Measurements from ENCODE around the gene MAP3K15. TPM values are rescaled to one million over a fixed set of nuclear protein-coding genes. Genes with fewer than 3 reads are reported as not detected.

The MAP3K15 gene
- polyA plus RNA-seq, 1 donor (not counting 4 experiments of a cell fraction or from before 2014, with no cell fraction given), result 0.03 TPM

DNA sequence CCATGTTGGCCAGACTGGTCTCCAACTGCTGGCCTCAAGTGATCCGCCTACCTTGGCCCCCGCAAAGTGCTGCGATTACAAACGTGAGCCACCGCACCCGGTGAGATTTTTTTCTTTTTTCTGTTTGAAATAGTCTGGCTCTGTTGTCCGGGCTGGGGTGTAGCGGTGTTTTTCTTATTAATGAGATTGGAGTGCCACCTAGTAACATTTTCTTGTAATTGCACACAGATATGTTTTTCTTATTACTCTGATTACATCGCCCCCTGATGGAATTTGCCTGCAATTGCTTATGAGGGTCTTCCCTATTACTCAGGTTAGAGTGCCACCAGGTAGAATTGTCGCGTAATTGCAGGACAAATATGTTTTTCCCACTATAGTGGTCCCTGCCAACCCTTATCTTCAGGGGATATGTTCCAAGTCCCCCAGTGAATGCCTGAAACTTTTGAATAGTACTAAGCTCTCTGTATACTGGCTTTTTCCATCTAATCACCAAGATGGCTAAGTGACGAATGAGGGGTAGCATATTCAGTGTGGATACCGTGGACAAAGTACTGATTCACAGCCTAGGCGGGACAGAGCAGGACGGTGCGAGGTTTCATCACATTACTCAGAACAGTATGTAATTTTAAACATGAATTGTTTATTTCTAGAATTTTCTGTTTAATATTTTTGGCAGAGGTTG is 180.2 kb downstream of the MAP3K15 start:
- H3K27me3 ChIP-seq (ENCODE audit: control insufficient read depth, extremely low read depth, insufficient read depth, low read length), result no peaks in the 10 kb centered on the region
- H3K4me3 ChIP-seq (ENCODE audit: control insufficient read depth in 2 of 3, extremely low read depth in 1 of 3, insufficient read depth in 2 of 3, low read depth in 1 of 3, low read length in 3 of 3), result no peak overlapping the region
- H2AFZ ChIP-seq (ENCODE audit: control insufficient read depth, low read length), result no peak overlapping the region
- H3K36me3 ChIP-seq (ENCODE audit: control insufficient read depth in 2 of 2, extremely low read depth in 1 of 2, insufficient read depth in 2 of 2, low read length in 2 of 2), result no peaks in the 10 kb centered on the region
- H4K20me1 ChIP-seq (ENCODE audit: control insufficient read depth, extremely low read depth, insufficient read depth, low read length), result no peaks in the 10 kb centered on the region
- H3K27ac ChIP-seq (ENCODE audit: control insufficient read depth, insufficient read depth, low read length), result no peak overlapping the region
- DNase-seq (ENCODE audit: low read depth, low spot score) (no peak), FAIRE-seq (no peak)
- no peaks in the 10 kb centered on the region for H3K79me2 ChIP-seq (ENCODE audit: control insufficient read depth, insufficient read depth, low read length)
- no peaks in the 10 kb centered on the region for H3K9me1 ChIP-seq (ENCODE audit: control insufficient read depth, extremely low read depth, insufficient read depth, low read length)
- TF ChIP-seq EZH2 (IDR thresholded peaks at IDR 0.05; ENCODE audit: low read length), result no peak
- TF ChIP-seq, protein P1, sequence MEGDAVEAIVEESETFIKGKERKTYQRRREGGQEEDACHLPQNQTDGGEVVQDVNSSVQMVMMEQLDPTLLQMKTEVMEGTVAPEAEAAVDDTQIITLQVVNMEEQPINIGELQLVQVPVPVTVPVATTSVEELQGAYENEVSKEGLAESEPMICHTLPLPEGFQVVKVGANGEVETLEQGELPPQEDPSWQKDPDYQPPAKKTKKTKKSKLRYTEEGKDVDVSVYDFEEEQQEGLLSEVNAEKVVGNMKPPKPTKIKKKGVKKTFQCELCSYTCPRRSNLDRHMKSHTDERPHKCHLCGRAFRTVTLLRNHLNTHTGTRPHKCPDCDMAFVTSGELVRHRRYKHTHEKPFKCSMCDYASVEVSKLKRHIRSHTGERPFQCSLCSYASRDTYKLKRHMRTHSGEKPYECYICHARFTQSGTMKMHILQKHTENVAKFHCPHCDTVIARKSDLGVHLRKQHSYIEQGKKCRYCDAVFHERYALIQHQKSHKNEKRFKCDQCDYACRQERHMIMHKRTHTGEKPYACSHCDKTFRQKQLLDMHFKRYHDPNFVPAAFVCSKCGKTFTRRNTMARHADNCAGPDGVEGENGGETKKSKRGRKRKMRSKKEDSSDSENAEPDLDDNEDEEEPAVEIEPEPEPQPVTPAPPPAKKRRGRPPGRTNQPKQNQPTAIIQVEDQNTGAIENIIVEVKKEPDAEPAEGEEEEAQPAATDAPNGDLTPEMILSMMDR (optimal IDR thresholded peaks at IDR 0.05 in 1 of 3, IDR thresholded peaks at IDR 0.05 in 1 of 3, conservative IDR thresholded peaks at IDR 0.05 in 1 of 3; ENCODE audit: extremely low read depth in 1 of 3, insufficient read depth in 2 of 3, low read length in 3 of 3), result peak; percentile 16 to 47 (median 31)
- H3K9me3 ChIP-seq (ENCODE audit: control insufficient read depth, low read depth, low read length), result no peaks in the 10 kb centered on the region
- no peak overlapping the region for H3K9ac ChIP-seq (ENCODE audit: control insufficient read depth, extremely low read depth, insufficient read depth, low read length)
- H3K4me1 ChIP-seq (ENCODE audit: control insufficient read depth, extremely low read depth, insufficient read depth, low read length), result no peaks in the 10 kb centered on the region
- no peak overlapping the region for H3K4me2 ChIP-seq (ENCODE audit: control insufficient read depth, extremely low read depth, insufficient read depth, low read depth, low read length)
- dilution Hi-C loops (cut with MboI; ENCODE audit: extremely low pct_ligation_motif_present, low sequenced_read_pairs), result loop anchor here (25.0 kb wide), 1 partner anchor 923 kb away; no protein-coding TSS in a partner anchor

DNA sequence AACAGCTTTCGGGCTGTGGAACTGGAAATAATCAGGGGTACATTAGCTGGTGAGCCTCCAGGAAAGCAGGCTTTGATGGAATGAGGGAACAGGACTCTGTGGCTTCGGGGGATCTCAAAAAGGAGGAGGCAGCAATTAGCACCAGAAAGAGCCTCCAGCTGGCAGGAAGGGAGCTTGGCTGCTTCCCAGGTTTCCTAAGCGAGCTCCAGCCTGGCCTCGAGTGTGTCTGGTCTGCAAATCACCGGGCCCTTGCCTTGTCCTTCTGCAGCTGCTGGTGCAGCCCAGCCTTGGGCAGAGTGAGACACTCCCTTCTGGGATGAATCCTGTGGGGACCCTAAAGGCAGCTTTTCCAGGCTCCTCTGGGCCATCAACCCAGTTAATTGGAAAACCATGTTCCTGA is 182.3 kb downstream of the MAP3K15 start:
- DNase-seq (ENCODE audit: low read depth, low spot score), result no peak
- no peak for FAIRE-seq
- dilution Hi-C loops (cut with MboI; ENCODE audit: extremely low pct_ligation_motif_present, low sequenced_read_pairs), result loop anchor here (25.0 kb wide), 1 partner anchor 921 kb away; no protein-coding TSS in a partner anchor
- H3K4me1 ChIP-seq (ENCODE audit: control insufficient read depth, extremely low read depth, insufficient read depth, low read length), result no peaks in the 10 kb centered on the region
- no peak overlapping the region for H2AFZ ChIP-seq (ENCODE audit: control insufficient read depth, low read length)
- no peaks in the 10 kb centered on the region for H3K79me2 ChIP-seq (ENCODE audit: control insufficient read depth, insufficient read depth, low read length)
- no peak overlapping the region for H3K4me3 ChIP-seq (ENCODE audit: control insufficient read depth in 2 of 3, extremely low read depth in 1 of 3, insufficient read depth in 2 of 3, low read depth in 1 of 3, low read length in 3 of 3)
- no peaks in the 10 kb centered on the region for H3K9me1 ChIP-seq (ENCODE audit: control insufficient read depth, extremely low read depth, insufficient read depth, low read length)
- no peaks in the 10 kb centered on the region for H3K36me3 ChIP-seq (ENCODE audit: control insufficient read depth in 2 of 2, extremely low read depth in 1 of 2, insufficient read depth in 2 of 2, low read length in 2 of 2)
- TF ChIP-seq, protein P1 (optimal IDR thresholded peaks at IDR 0.05 in 1 of 3, IDR thresholded peaks at IDR 0.05 in 1 of 3, conservative IDR thresholded peaks at IDR 0.05 in 1 of 3; ENCODE audit: extremely low read depth in 1 of 3, insufficient read depth in 2 of 3, low read length in 3 of 3), result no peak
- TF ChIP-seq EZH2 (IDR thresholded peaks at IDR 0.05; ENCODE audit: low read length), result no peak
- no peaks in the 10 kb centered on the region for H3K27me3 ChIP-seq (ENCODE audit: control insufficient read depth, extremely low read depth, insufficient read depth, low read length)
- H3K9ac ChIP-seq (ENCODE audit: control insufficient read depth, extremely low read depth, insufficient read depth, low read length), result no peak overlapping the region
- no peak overlapping the region for H3K4me2 ChIP-seq (ENCODE audit: control insufficient read depth, extremely low read depth, insufficient read depth, low read depth, low read length)
- H4K20me1 ChIP-seq (ENCODE audit: control insufficient read depth, extremely low read depth, insufficient read depth, low read length), result no peaks in the 10 kb centered on the region
- no peak overlapping the region for H3K27ac ChIP-seq (ENCODE audit: control insufficient read depth, insufficient read depth, low read length)
- H3K9me3 ChIP-seq (ENCODE audit: control insufficient read depth, low read depth, low read length), result no peaks in the 10 kb centered on the region

All from keratinocyte (primary cell).